ENCODE results near the gene ZPBP2.
"Not testable (repeated sequence)": the region's sequence is repeated elsewhere in the genome, so short reads cannot be mapped to it uniquely, and the experiment has no call there.

Gene ZPBP2

GRCh38 chr17:39867880-39868553 lies at the start of gene ZPBP2:
TSS of gene ZPBP2 (plus strand) at chr17:39868202. CDS start at chr17:39868355, 153 bp downstream.
- peak; percentile 52 to 63 for DNase-seq

GRCh38 chr17:39818358-39819000 lies 49.5 kb upstream of the ZPBP2 start:
- DNase-seq: no peak

- no peak for DNase-seq
Measured at GRCh38 chr17:39820541-39820940, 47.5 kb upstream of the ZPBP2 start.

- no peak for DNase-seq
Measured at GRCh38 chr17:39820987-39821386, 47.0 kb upstream of the ZPBP2 start.

GRCh38 chr17:39822051-39822451 lies 46.0 kb upstream of the ZPBP2 start:
- no peak for DNase-seq

- no peak for DNase-seq
Measured at GRCh38 chr17:39823407-39824054, 44.5 kb upstream of the ZPBP2 start.

GRCh38 chr17:39826334-39826733 lies 41.7 kb upstream of the ZPBP2 start:
- no peak for DNase-seq

- no peak for DNase-seq
Measured at GRCh38 chr17:39828443-39828842, 39.6 kb upstream of the ZPBP2 start.

- no peak for DNase-seq
Measured at GRCh38 chr17:39831588-39831987, 36.4 kb upstream of the ZPBP2 start.

GRCh38 chr17:39834017-39834416 lies 34.0 kb upstream of the ZPBP2 start:
- no peak for DNase-seq

- DNase-seq: no peak
Measured at GRCh38 chr17:39835038-39835786, 32.8 kb upstream of the ZPBP2 start.

GRCh38 chr17:39836117-39836516 lies 31.9 kb upstream of the ZPBP2 start:
- no peak for DNase-seq

- no peak for DNase-seq
Measured at GRCh38 chr17:39838057-39838456, 29.9 kb upstream of the ZPBP2 start.

- DNase-seq: no peak
Measured at GRCh38 chr17:39838784-39839183, 29.2 kb upstream of the ZPBP2 start.

- no peak for DNase-seq
Measured at GRCh38 chr17:39841134-39841683, 26.8 kb upstream of the ZPBP2 start.

GRCh38 chr17:39845052-39845846 lies 22.8 kb upstream of the ZPBP2 start:
- DNase-seq: no peak

GRCh38 chr17:39846205-39846604 lies 21.8 kb upstream of the ZPBP2 start:
- DNase-seq: no peak

- DNase-seq: no peak
Measured at GRCh38 chr17:39848600-39848999, 19.4 kb upstream of the ZPBP2 start.

- DNase-seq: not testable (repeated sequence)
Measured at GRCh38 chr17:39850186-39850585, 17.8 kb upstream of the ZPBP2 start.

GRCh38 chr17:39852239-39852638 lies 15.8 kb upstream of the ZPBP2 start:
- no peak for DNase-seq

- DNase-seq: no peak
Measured at GRCh38 chr17:39854909-39855308, 13.1 kb upstream of the ZPBP2 start.

Measured in activated CD4-positive, alpha-beta T cell treated with anti-CD3 and anti-CD28 coated beads for 4 hours (primary cell).